ENCODE results near the gene KIAA1549.

GRCh38 chr7:138967159-138967558, 14.0 kb downstream of the KIAA1549 start:
- no peak for TF ChIP-seq CTCF (IDR thresholded peaks at IDR 0.05)
- TF ChIP-seq POLR2A (IDR thresholded peaks at IDR 0.05) = no peak

Data from testis (tissue), 2 donors.